GM12878 (cell line): ENCODE measurements around the gene STARD10. TPM values are rescaled to one million over a fixed set of nuclear protein-coding genes. Genes with fewer than 3 reads are reported as not detected.
A peak's percentile ranks its signal among the peaks of the same experiment; 100 is the strongest.

ENCODE experiments used
- ATAC-seq: fragments of 200-7000 bp; cut with Tn5 transposase; 3 replicates; pipeline ENCODE4 v1.9.1; 2020; ENCODE audit warnings: mild to moderate bottlenecking, moderate library complexity
- BruUV-seq: library from RNA; stranded (reverse); fragments of 400-500 nt; replicated peaks from 2 replicates; lab custom pipeline; 2021; lab: Mats Ljungman, UMichigan
- CTCF ChIA-PET: fragments of 300-600 bp; sonication (Branson Sonifier 250); formaldehyde crosslinking; extraction: SDS; loops from one replicate; lab custom pipeline; 2021; ENCODE audit warnings: inconsistent platforms; lab: Yijun Ruan, JAX
- POLR2A ChIA-PET: fragments of 350-600 bp; formaldehyde crosslinking; extraction: SDS; loops from one replicate; lab custom pipeline; 2021; ENCODE audit warnings: inconsistent platforms; lab: Charles Lee
- RAD21 ChIA-PET: fragments of 300-600 bp; sonication (Branson Sonifier 250); formaldehyde crosslinking; loops from one replicate; lab custom pipeline; 2023; ENCODE audit warnings: antibody characterized with exemption; ENCODE audit not compliant: unreplicated experiment; lab: Charles Lee
- SMC1A ChIA-PET: fragments of 300-600 bp; sonication (Branson Sonifier 250); formaldehyde crosslinking; loops from one replicate; lab custom pipeline; 2023; ENCODE audit not compliant: unreplicated experiment, uncharacterized antibody; lab: Charles Lee
- DNase-seq: peaks from one replicate; pipeline ENCODE4 v3.0.0-alpha.2; 2011; ENCODE audit warnings: low read depth, low spot score
- FAIRE-seq: peaks from 3 replicates; lab custom pipeline; 2011; peaks lifted over from hg19 to GRCh38; lab: Jason Lieb, UNC
- H2AFZ ChIP-seq: 2 replicates; pipeline ENCODE4 v1.6.0; 2011; ENCODE audit warnings: low read depth, low read length, control low read depth; ENCODE audit not compliant: control insufficient read depth
- H3K27ac ChIP-seq: 2 replicates; pipeline ENCODE4 v1.5.1; 2011; ENCODE audit warnings: control low read depth; ENCODE audit not compliant: control insufficient read depth, insufficient read depth
- H3K27me3 ChIP-seq, 2 experiments: replicated peaks in 1 of 2; 2 replicates each; pipeline versions ENCODE4 v1.6.0 to v1.6.1; 2011; ENCODE audit warnings: low read length in 1 of 2; ENCODE audit not compliant: control insufficient read depth in 2 of 2, insufficient read depth in 2 of 2
- H3K36me3 ChIP-seq, 2 experiments: 2 replicates each; pipeline ENCODE4 v1.5.1; 2011; ENCODE audit warnings: low read length in 1 of 2; ENCODE audit not compliant: control insufficient read depth in 2 of 2, insufficient read depth in 2 of 2
- H3K4me1 ChIP-seq: 2 replicates; pipeline ENCODE4 v1.6.1; 2011; ENCODE audit warnings: mild to moderate bottlenecking, low read length, moderate library complexity, mixed read lengths; ENCODE audit not compliant: control insufficient read depth, insufficient read depth
- H3K4me2 ChIP-seq: 2 replicates; pipeline ENCODE4 v1.6.0; 2011; ENCODE audit warnings: control low read depth; ENCODE audit not compliant: control insufficient read depth, insufficient read depth
- H3K4me3 ChIP-seq: fragments of 200-600 bp; sonication (generic); 2 replicates; pipeline ENCODE4 v1.5.1; 2016
- H3K79me2 ChIP-seq: 2 replicates; pipeline ENCODE4 v1.6.0; 2011; ENCODE audit warnings: low read length; ENCODE audit not compliant: control insufficient read depth, insufficient read depth
- H3K9ac ChIP-seq: 2 replicates; pipeline ENCODE4 v1.8.0; 2011; ENCODE audit warnings: low read length, control low read depth, mixed read lengths; ENCODE audit not compliant: control insufficient read depth, insufficient read depth
- H3K9me3 ChIP-seq: replicated peaks from 3 replicates; pipeline ENCODE4 v1.5.1; 2011; ENCODE audit warnings: mild to moderate bottlenecking, low read length; ENCODE audit not compliant: control insufficient read depth, insufficient read depth
- H4K20me1 ChIP-seq: 2 replicates; pipeline ENCODE4 v1.6.0; 2011; ENCODE audit not compliant: control insufficient read depth, insufficient read depth
- BMI1 ChIP-seq: fragments of 450-650 bp; IDR thresholded peaks from 2 replicates; pipeline ENCODE4 v1.6.1; 2016; ENCODE audit warnings: mild to moderate bottlenecking, moderate library complexity, borderline replicate concordance
- EZH2 ChIP-seq: IDR thresholded peaks from 2 replicates; pipeline ENCODE4 v1.6.1; 2012; ENCODE audit warnings: low read depth, mild to moderate bottlenecking, control low read depth, inconsistent platforms, low read length, borderline replicate concordance; ENCODE audit not compliant: control insufficient read depth
- KLF5 ChIP-seq: fragments of 450-650 bp; IDR thresholded peaks from 2 replicates; pipeline ENCODE4 v1.6.1; 2014; ENCODE audit warnings: mild to moderate bottlenecking; ENCODE audit not compliant: partially characterized antibody
- MTA2 ChIP-seq: fragments of 450-650 bp; IDR thresholded peaks from 2 replicates; pipeline ENCODE4 v1.6.1; 2016; ENCODE audit warnings: low read depth, mild to moderate bottlenecking, moderate library complexity
- NR2C2 ChIP-seq: IDR thresholded peaks from 2 replicates; pipeline ENCODE4 v1.6.1; 2011; ENCODE audit warnings: borderline replicate concordance, low read depth; ENCODE audit not compliant: control insufficient read depth, insufficient read length
- PAX8 ChIP-seq: fragments of 450-650 bp; IDR thresholded peaks from 2 replicates; pipeline ENCODE4 v1.6.1; 2017; ENCODE audit warnings: mild to moderate bottlenecking, moderate library complexity
- POU2F2 ChIP-seq: IDR thresholded peaks from 3 replicates; pipeline ENCODE4 v1.6.1; 2011; ENCODE audit warnings: low read depth, mild to moderate bottlenecking, low read length, borderline replicate concordance
- RFX5 ChIP-seq: IDR thresholded peaks from 2 replicates; pipeline ENCODE4 v1.6.1; 2011; ENCODE audit warnings: low read depth, low read length, improper control_type of control experiment
- SMAD1 ChIP-seq: fragments of 450-650 bp; IDR thresholded peaks from 2 replicates; pipeline ENCODE4 v1.6.1; 2018; ENCODE audit warnings: mild to moderate bottlenecking, low read depth; ENCODE audit not compliant: partially characterized antibody
- SMARCA5 ChIP-seq: fragments of 450-650 bp; IDR thresholded peaks from 2 replicates; pipeline ENCODE4 v1.6.1; 2017; ENCODE audit warnings: mild to moderate bottlenecking
- SRF ChIP-seq, 2 experiments: IDR thresholded peaks; 2 replicates each; pipeline ENCODE4 v1.6.1; 2011; ENCODE audit warnings: low read depth in 2 of 2, low read length in 2 of 2, mild to moderate bottlenecking in 1 of 2, moderate library complexity in 1 of 2
- ZBTB11 ChIP-seq: fragments of 450-650 bp; formaldehyde crosslinking; IDR thresholded peaks from 2 replicates; pipeline ENCODE4 v1.5.0; 2022; ENCODE audit warnings: mild to moderate bottlenecking, missing genetic modification characterization
- ZNF274 ChIP-seq: IDR thresholded peaks from one replicate; pipeline ENCODE4 v1.8.0; 2011; ENCODE audit not compliant: insufficient read length, insufficient read depth
- WGBS: methylation state at CpG from one replicate; pipeline ENCODE4 v1.1.6; 2016; ENCODE audit warnings: low lambda C conversion rate; ENCODE audit not compliant: insufficient replicate concordance, insufficient coverage; ENCODE audit errors: missing lambda C conversion rate; 5-methylcytosine and 5-hydroxymethylcytosine counted together
- in situ Hi-C: fragments of 300-500 bp; cut with MboI; formaldehyde crosslinking; loops from 9 replicates; pipeline ENCODE4 v1.14.3; 2018; ENCODE audit warnings: mixed read lengths
- intact Hi-C: fragments of 100-400 bp; cut with micrococcal nuclease; formaldehyde crosslinking; loops from one replicate; pipeline ENCODE4 v1.14.2; 2022; ENCODE audit not compliant: unreplicated experiment
- polyA plus RNA-seq, 11 experiments: library from polyadenylated mRNA; depleted of rRNA in 4 of 11; unstranded in 6 of 11; stranded (reverse) in 5 of 11; fragments of >200 nt; fragmentation: Nextera tagmentation in 4 of 11; fragmentation: Illumina TruSeq in 1 of 11; extraction: Ambion mirVana in 4 of 11; extraction: Trizol in 1 of 11; gene quantifications; 1 replicate in 1 of 11; 2 replicates in 10 of 11; pipeline versions ENCODE4 v1.2.1 to v1.2.3, GENCODE V29; 2011 to 2016; ENCODE audit warnings: inconsistent platforms in 2 of 11, missing spikeins in 2 of 11, low read depth in 1 of 11
- total RNA-seq, 4 experiments: library from RNA; depleted of rRNA in 3 of 4; stranded (reverse); fragments of >200 nt in 3 of 4; fragmentation: Illumina TruSeq in 1 of 4; extraction: Trizol in 1 of 4; gene quantifications; 2 replicates each; pipeline versions ENCODE4 v1.2.1 to v1.2.3, GENCODE V29; 2013 to 2021
- TF ChIP-seq, protein P1 (sequence below): fragments of 450-650 bp; conservative IDR thresholded peaks from 2 replicates; pipeline ENCODE4 v1.6.1; 2017; ENCODE audit warnings: mild to moderate bottlenecking, moderate library complexity
- TF ChIP-seq, protein P2 (sequence below): fragments of 150-350 bp; IDR thresholded peaks from 2 replicates; pipeline ENCODE4 v1.6.1; 2014; ENCODE audit warnings: mild to moderate bottlenecking, low read depth, low read length
- TF ChIP-seq, protein P3 (sequence below): IDR thresholded peaks from 2 replicates; pipeline ENCODE4 v1.6.1; 2012; ENCODE audit warnings: low read depth, low read length, improper control_type of control experiment

The STARD10 gene
- total and polyA plus RNA-seq, 10 of the 15 experiments (the other 5 are each of a cell fraction or from before 2014, with no cell fraction given): 0.15 to 43.2 (median 23.1) TPM

GRCh38 chr11:72721276-72721675 lies 72.6 kb downstream of the STARD10 start (continued):
- TF ChIP-seq ZBTB11 (CRISPR knock-in tag): no peak
- TF ChIP-seq MTA2: no peak
- no peak for TF ChIP-seq ZNF274
- TF ChIP-seq BMI1: no peak
- no peak for TF ChIP-seq SMARCA5
- TF ChIP-seq KLF5: no peak

DNA sequence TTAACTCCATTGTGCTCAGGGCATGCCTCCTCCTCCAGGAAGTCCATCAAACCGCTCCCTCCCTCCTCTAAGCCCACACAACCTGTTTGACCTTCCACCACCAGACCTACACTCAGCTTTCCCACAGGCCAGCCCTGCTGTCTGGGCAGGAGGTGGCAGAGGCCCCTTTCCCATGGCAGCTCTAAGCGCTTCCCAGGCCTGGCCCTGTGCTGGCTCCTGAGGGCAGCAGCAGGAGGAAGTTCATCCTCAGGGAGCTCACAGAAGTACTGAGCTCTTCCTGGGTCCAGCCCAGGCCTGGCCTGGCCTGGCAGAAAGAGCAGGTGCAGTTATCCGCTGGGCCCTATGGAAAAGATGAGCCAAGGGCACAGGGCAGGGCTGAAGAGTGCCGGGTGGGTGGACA lies 73.1 kb downstream of the STARD10 start:
- ChIA-PET POLR2A (interaction anchor here (0.8 to 3.2 kb wide), 4 partner anchors 16 to 72 kb away, joined by 3 to 7 read pairs (median 4); no protein-coding TSS in a partner anchor), SMC1A (interaction anchor here (0.8 to 2.4 kb wide), 4 partner anchors 72 to 516 kb away, joined by 3 to 10 read pairs (median 4); partner anchors contain the start of gene STARD10), RAD21 (interaction anchor here (13.9 kb wide), 1 partner anchor 70 kb away, joined by 256 read pairs; the partner anchor contains the start of gene STARD10), CTCF (interaction anchor here (1.3 to 18.4 kb wide), 4 partner anchors 17 to 92 kb away, joined by 3 to 469 read pairs (median 80); partner anchors contain the start of genes ATG16L2 and STARD10)
- intact Hi-C loops (no loop called here), in situ Hi-C loops (loop anchor here (10.0 kb wide), 2 partner anchors 74 to 454 kb away; partner anchors contain the start of gene STARD10)
- 76% methylated on average over 4 of the region's 4 CpGs for WGBS
- Histone ChIP-seq H3K4me1 (peaks cover 49% of the 10 kb centered on the region), H3K4me2 (peak overlapping the region; percentile 92), H4K20me1 (peaks cover 3% of the 10 kb centered on the region; the same call in 1 of the 2 replicates), H3K9ac (peak overlapping the region; percentile 83), H3K36me3 (peaks cover 20 to 34% of the 10 kb centered on the region in 2 experiments), H3K79me2 (peaks cover 83% of the 10 kb centered on the region), H3K9me3 (no peaks in the 10 kb centered on the region), H3K27me3 (no peaks in the 10 kb centered on the region), H3K4me3 (peak overlapping the region; percentile 85), H2AFZ (no peak overlapping the region), H3K27ac (peak overlapping the region; percentile 92)
- no peak for DNase-seq
- BruUV-seq: no TSS peak
- no peak for FAIRE-seq
- ATAC-seq: no peak
- TF ChIP-seq, protein P1, sequence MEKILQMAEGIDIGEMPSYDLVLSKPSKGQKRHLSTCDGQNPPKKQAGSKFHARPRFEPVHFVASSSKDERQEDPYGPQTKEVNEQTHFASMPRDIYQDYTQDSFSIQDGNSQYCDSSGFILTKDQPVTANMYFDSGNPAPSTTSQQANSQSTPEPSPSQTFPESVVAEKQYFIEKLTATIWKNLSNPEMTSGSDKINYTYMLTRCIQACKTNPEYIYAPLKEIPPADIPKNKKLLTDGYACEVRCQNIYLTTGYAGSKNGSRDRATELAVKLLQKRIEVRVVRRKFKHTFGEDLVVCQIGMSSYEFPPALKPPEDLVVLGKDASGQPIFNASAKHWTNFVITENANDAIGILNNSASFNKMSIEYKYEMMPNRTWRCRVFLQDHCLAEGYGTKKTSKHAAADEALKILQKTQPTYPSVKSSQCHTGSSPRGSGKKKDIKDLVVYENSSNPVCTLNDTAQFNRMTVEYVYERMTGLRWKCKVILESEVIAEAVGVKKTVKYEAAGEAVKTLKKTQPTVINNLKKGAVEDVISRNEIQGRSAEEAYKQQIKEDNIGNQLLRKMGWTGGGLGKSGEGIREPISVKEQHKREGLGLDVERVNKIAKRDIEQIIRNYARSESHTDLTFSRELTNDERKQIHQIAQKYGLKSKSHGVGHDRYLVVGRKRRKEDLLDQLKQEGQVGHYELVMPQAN: no peak
- TF ChIP-seq NR2C2: no peak
- TF ChIP-seq, protein P2, sequence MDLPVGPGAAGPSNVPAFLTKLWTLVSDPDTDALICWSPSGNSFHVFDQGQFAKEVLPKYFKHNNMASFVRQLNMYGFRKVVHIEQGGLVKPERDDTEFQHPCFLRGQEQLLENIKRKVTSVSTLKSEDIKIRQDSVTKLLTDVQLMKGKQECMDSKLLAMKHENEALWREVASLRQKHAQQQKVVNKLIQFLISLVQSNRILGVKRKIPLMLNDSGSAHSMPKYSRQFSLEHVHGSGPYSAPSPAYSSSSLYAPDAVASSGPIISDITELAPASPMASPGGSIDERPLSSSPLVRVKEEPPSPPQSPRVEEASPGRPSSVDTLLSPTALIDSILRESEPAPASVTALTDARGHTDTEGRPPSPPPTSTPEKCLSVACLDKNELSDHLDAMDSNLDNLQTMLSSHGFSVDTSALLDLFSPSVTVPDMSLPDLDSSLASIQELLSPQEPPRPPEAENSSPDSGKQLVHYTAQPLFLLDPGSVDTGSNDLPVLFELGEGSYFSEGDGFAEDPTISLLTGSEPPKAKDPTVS: no peak
- TF ChIP-seq EZH2: no peak
- TF ChIP-seq POU2F2: no peak
- no peak for TF ChIP-seq PAX8
- TF ChIP-seq SRF (IDR thresholded peaks at IDR 0.05; ENCODE audit: low read depth in 2 of 2, low read length in 2 of 2): no peak
- TF ChIP-seq RFX5: no peak
- no peak for TF ChIP-seq SMAD1
- TF ChIP-seq, protein P3, sequence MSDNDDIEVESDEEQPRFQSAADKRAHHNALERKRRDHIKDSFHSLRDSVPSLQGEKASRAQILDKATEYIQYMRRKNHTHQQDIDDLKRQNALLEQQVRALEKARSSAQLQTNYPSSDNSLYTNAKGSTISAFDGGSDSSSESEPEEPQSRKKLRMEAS: no peak
